Lower lobe of right lung (tissue), 2 donors: ENCODE results near the gene NAP1L4. TPM values are rescaled to one million over a fixed set of nuclear protein-coding genes. Genes with fewer than 3 reads are reported as not detected.

Experiments used
- ATAC-seq, 2 donors: fragments of 200-7000 bp; cut with Tn5 transposase; one replicate each; pipeline ENCODE4 v1.9.1; 2020 to 2022; ENCODE audit warnings: mild to moderate bottlenecking in 2 of 2, moderate library complexity in 2 of 2
- DNase-seq: peaks from one replicate; pipeline ENCODE4 v3.0.0-alpha.2; 2020
- H3K27ac ChIP-seq: fragments of 200-600 bp; one replicate; pipeline ENCODE4 v1.8.0; 2022
- H3K27me3 ChIP-seq: fragments of 200-600 bp; one replicate; pipeline ENCODE4 v1.8.0; 2022; ENCODE audit warnings: low read depth
- H3K36me3 ChIP-seq: fragments of 200-600 bp; one replicate; pipeline ENCODE4 v1.8.0; 2022; ENCODE audit warnings: mild to moderate bottlenecking
- H3K4me1 ChIP-seq: fragments of 200-600 bp; one replicate; pipeline ENCODE4 v1.8.0; 2022
- H3K4me3 ChIP-seq: fragments of 200-600 bp; one replicate; pipeline ENCODE4 v1.8.0; 2022; ENCODE audit warnings: mild to moderate bottlenecking
- H3K9me3 ChIP-seq: fragments of 200-600 bp; one replicate; pipeline ENCODE4 v1.8.0; 2022
- CTCF ChIP-seq: fragments of 200-600 bp; IDR thresholded peaks from one replicate; pipeline ENCODE4 v1.8.0; 2022; ENCODE audit warnings: antibody characterized with exemption, mild to moderate bottlenecking
- intact Hi-C: fragments of 100-400 bp; cut with DNase I; formaldehyde crosslinking; loops from one replicate; pipeline ENCODE4 v1.11.0; 2022
- total RNA-seq: library from RNA; stranded (reverse); fragmentation: NEBNext Ultra II Directional; extraction: Animal tissue kit (Norgen Biotek cat#: 25700); gene quantifications from one replicate; pipeline ENCODE4 v1.2.1, GENCODE V29; 2021
- donor health status: DM: no; HTN: yes; CAD: no; lungs with severe emphysema.

Gene NAP1L4
- total RNA-seq, 1 donor from 2014 or later: 96.8 TPM

GRCh38 chr11:3035333-3035732 is 43.2 kb upstream of the NAP1L4 start:
- Histone ChIP-seq H3K27ac (no peak overlapping the region), H3K4me1 (peaks cover 14% of the 10 kb centered on the region), H3K9me3 (no peaks in the 10 kb centered on the region), H3K4me3 (no peak overlapping the region), H3K36me3 (peaks cover 93% of the 10 kb centered on the region), H3K27me3 (no peaks in the 10 kb centered on the region)
- no peak for DNase-seq
- intact Hi-C loops: loop anchor here (10.0 kb wide), 1 partner anchor 59 kb away; no protein-coding TSS in a partner anchor
- TF ChIP-seq CTCF: no peak
- ATAC-seq: no peak

- TF ChIP-seq CTCF: no peak
Measured at GRCh38 chr11:3030289-3031070, 38.4 kb upstream of the NAP1L4 start.

GRCh38 chr11:3028813-3029212 is 36.7 kb upstream of the NAP1L4 start:
- H3K4me1 ChIP-seq: peaks cover 11% of the 10 kb centered on the region
- H3K36me3 ChIP-seq: peaks cover 88% of the 10 kb centered on the region
- no peak overlapping the region for H3K27ac ChIP-seq
- H3K4me3 ChIP-seq: no peak overlapping the region
- ATAC-seq (no peak), DNase-seq (no peak)
- intact Hi-C loops: no loop called here
- H3K9me3 ChIP-seq: no peaks in the 10 kb centered on the region
- no peaks in the 10 kb centered on the region for H3K27me3 ChIP-seq
- no peak for TF ChIP-seq CTCF

More at GRCh38 chr11:3030289-3031070, 38.4 kb upstream of the NAP1L4 start:
- DNase-seq: no peak
- Histone ChIP-seq H3K27me3 (no peaks in the 10 kb centered on the region), H3K4me1 (peaks cover 11% of the 10 kb centered on the region), H3K4me3 (no peak overlapping the region), H3K36me3 (peaks cover 91% of the 10 kb centered on the region), H3K27ac (no peak overlapping the region), H3K9me3 (no peaks in the 10 kb centered on the region)
- ATAC-seq: no peak
- intact Hi-C loops: loop anchor here (10.0 kb wide), 1 partner anchor 64 kb away; no protein-coding TSS in a partner anchor

GRCh38 chr11:3026803-3027202 is 34.7 kb upstream of the NAP1L4 start:
- TF ChIP-seq CTCF: no peak
- H3K27me3 ChIP-seq: no peaks in the 10 kb centered on the region
- H3K36me3 ChIP-seq: peaks cover 79% of the 10 kb centered on the region
- ATAC-seq (no peak), DNase-seq (no peak)
- H3K27ac ChIP-seq: no peak overlapping the region
- intact Hi-C loops: no loop called here
- no peak overlapping the region for H3K4me3 ChIP-seq
- peaks cover 11% of the 10 kb centered on the region for H3K4me1 ChIP-seq
- no peaks in the 10 kb centered on the region for H3K9me3 ChIP-seq

- Histone ChIP-seq H3K36me3 (peaks cover 67% of the 10 kb centered on the region), H3K27me3 (no peaks in the 10 kb centered on the region), H3K9me3 (no peaks in the 10 kb centered on the region), H3K4me1 (no peaks in the 10 kb centered on the region), H3K27ac (no peak overlapping the region), H3K4me3 (no peak overlapping the region)
- no peak for TF ChIP-seq CTCF
- ATAC-seq (peak in 1 of 2 donors; percentile 31), DNase-seq (no peak)
- intact Hi-C loops: no loop called here
Measured at GRCh38 chr11:3022982-3023381, 30.9 kb upstream of the NAP1L4 start.
